Cardiac ventricle fibroblast (primary cell): Measurements from ENCODE around the gene ZER1. TPM values are rescaled to one million over a fixed set of nuclear protein-coding genes. Genes with fewer than 3 reads are reported as not detected.

Experiments
- total RNA-seq: library from RNA; depleted of rRNA; stranded (reverse); fragments of >200 nt; gene quantifications from 2 replicates; pipeline ENCODE4 v1.2.3, GENCODE V29; 2015

ZER1 gene
- 34.2 and 40.6 TPM in 2 replicates for total RNA-seq

GRCh38 chr9:128771745-128772519, at the start of gene ZER1:
ZER1 (minus strand) TSS chr9:128771927; CDS start chr9:128755565, 16,362 bp downstream.

GRCh38 chr9:128818099-128818838, 46.5 kb upstream of the ZER1 start, which contains the start of gene ENDOG:
ENDOG (plus strand) TSS chr9:128818500; CDS start chr9:128818685, 185 bp downstream.

GRCh38 chr9:128786681-128787601, 15.2 kb upstream of the ZER1 start, which contains the start of gene TBC1D13:
TBC1D13 (plus strand) TSS chr9:128787253; CDS start chr9:128787354, 101 bp downstream.

GRCh38 chr9:128723866-128724743, 47.6 kb downstream of the ZER1 start, which contains the start of gene ZDHHC12:
ZDHHC12 (minus strand) TSS chr9:128724127; CDS start chr9:128724093, 34 bp downstream.

GRCh38 chr9:128702445-128702948, 69.2 kb downstream of the ZER1 start, which contains the start of gene PKN3:
PKN3 (plus strand) TSS chr9:128702503; CDS start chr9:128702916, 413 bp downstream.

GRCh38 chr9:128688501-128689292, 83.0 kb downstream of the ZER1 start, which contains the start of gene SET:
SET (plus strand) TSS chr9:128689222; CDS start chr9:128689583, 361 bp downstream.

Other genes with a start within 250 kb of the ZER1 start
- 105 and 111 TPM in 2 replicates for gene SPTAN1, start 219.3 kb downstream of the ZER1 start, total RNA-seq
- 16.5 and 18.5 TPM in 2 replicates for gene DYNC2I2, start 115.1 kb downstream of the ZER1 start, total RNA-seq
- 144 and 181 TPM in 2 replicates for gene SET, start 82.7 kb downstream of the ZER1 start, total RNA-seq
- 1.2 and 1.3 TPM in 2 replicates for gene PKN3, start 69.4 kb downstream of the ZER1 start, total RNA-seq
- gene ZDHHC12, start 47.8 kb downstream of the ZER1 start, total RNA-seq = 27.4 and 36.9 TPM in 2 replicates
- 12.9 and 18.2 TPM in 2 replicates for gene TBC1D13, start 15.3 kb upstream of the ZER1 start, total RNA-seq
- 11.2 and 19.1 TPM in 2 replicates for gene ENDOG, start 46.6 kb upstream of the ZER1 start, total RNA-seq
- gene SPOUT1, start 57.9 kb upstream of the ZER1 start, total RNA-seq = 9.2 and 17.9 TPM in 2 replicates
- 2.6 and 3.2 TPM in 2 replicates for gene KYAT1, start 110.0 kb upstream of the ZER1 start, total RNA-seq
- 30.5 and 31.8 TPM in 2 replicates for gene LRRC8A, start 110.2 kb upstream of the ZER1 start, total RNA-seq
- 33.5 and 39.1 TPM in 2 replicates for gene PHYHD1, start 149.1 kb upstream of the ZER1 start, total RNA-seq
- gene DOLK, start 175.7 kb upstream of the ZER1 start, total RNA-seq = 20.7 and 21.4 TPM in 2 replicates
- 32.4 and 53.9 TPM in 2 replicates for gene NUP188, start 175.8 kb upstream of the ZER1 start, total RNA-seq